ENCODE results near the gene SCRN3. TPM values are rescaled to one million over a fixed set of nuclear protein-coding genes. Genes with fewer than 3 reads are reported as not detected.

The SCRN3 gene
- total RNA-seq, 1 donor: 34.6 TPM

GRCh38 chr2:174446531-174446930 is 51.0 kb downstream of the SCRN3 start:
- TF ChIP-seq CTCF (IDR thresholded peaks at IDR 0.05; ENCODE audit: insufficient read depth, low read length): no peak
- no peak overlapping the region for H3K4me3 ChIP-seq (ENCODE audit: low read depth, low read length)
- no peak for DNase-seq (ENCODE audit: low read depth)

DNA sequence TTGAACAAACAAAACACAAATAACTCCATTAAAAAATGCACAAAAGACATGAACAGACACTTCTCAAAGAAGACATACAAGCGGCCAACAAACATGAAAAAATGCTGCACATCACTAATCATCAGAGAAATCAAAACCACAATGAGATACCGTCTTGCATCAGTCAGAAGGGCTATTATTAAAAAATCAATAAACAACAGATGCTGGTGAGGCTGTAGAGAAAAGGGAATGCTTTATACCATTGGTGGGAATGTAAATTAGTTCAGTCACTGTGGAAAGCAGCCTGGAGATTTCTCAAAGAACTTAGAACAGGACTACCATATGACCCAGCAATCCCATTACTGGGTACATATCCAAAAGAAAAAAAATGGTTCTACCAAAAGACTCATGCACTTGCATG is 53.5 kb downstream of the SCRN3 start:
- H3K4me3 ChIP-seq (ENCODE audit: low read depth, low read length): no peak overlapping the region
- no peak for TF ChIP-seq CTCF (IDR thresholded peaks at IDR 0.05; ENCODE audit: insufficient read depth, low read length)
- DNase-seq (ENCODE audit: low read depth): no peak

DNA sequence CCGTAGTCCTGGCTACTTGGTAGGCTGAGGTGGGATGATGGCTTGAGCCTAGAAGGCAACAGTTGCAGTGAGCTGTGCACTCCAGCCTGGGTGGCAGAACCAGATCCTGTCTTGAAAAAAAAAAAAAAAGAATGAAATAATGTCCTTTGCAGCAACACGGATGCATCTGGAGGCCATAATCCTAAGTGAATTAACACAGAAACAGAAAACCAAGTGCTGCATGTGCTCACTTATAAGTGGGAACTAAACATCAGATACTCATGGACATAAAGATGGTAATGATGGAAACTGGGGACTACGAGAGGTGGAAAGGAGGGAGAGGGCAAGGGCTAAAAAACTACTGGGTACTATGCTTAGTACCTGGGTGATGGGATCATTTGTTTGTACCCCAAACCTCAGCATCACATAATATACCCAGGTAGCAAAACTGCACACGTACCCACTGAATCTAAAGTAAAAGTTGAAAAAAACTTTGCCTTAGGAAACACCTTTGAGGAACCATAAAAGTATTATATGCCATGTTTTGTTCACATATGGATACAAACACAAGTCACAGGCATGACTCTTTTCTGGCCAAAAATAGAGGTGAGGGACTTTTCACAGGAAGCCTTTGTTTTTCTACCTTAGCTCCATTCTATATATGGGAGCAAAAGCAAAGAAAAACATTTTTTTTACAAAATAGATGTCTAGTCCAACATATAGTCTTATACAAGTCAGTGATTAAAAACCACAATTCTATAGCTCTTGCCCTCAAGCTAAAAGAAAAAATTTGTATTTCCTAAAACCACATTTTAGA is 54.7 kb downstream of the SCRN3 start:
- DNase-seq (ENCODE audit: low read depth): no peak
- no peak for TF ChIP-seq CTCF (IDR thresholded peaks at IDR 0.05; ENCODE audit: insufficient read depth, low read length)
- no peak overlapping the region for H3K4me3 ChIP-seq (ENCODE audit: low read depth, low read length)

GRCh38 chr2:174454566-174454965 is 59.0 kb downstream of the SCRN3 start:
- TF ChIP-seq CTCF (IDR thresholded peaks at IDR 0.05; ENCODE audit: insufficient read depth, low read length): no peak
- no peak for DNase-seq (ENCODE audit: low read depth)

DNA sequence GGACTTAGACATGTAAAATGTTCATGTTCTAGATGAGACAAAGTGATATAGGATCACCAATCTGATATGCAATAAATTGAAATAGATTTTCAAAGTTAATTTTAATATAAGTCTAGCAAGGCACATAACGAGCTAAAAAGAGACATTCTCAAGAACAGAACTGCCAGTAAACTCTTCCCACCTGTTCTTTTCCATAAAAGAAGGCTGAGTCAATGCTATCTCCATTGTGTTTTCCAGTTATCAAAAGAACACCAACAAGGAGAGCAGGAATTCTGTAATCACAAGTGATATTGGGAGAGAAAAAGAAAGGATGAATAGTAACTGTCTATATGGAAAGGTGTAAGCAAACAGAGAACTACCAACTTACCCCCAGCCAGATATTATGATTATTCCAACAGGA is 65.7 kb downstream of the SCRN3 start:
- DNase-seq (ENCODE audit: low read depth): no peak
- TF ChIP-seq CTCF (IDR thresholded peaks at IDR 0.05; ENCODE audit: insufficient read depth, low read length): no peak
- H3K4me3 ChIP-seq (ENCODE audit: low read depth, low read length): no peak overlapping the region

More at GRCh38 chr2:174454566-174454965, 59.0 kb downstream of the SCRN3 start:
- no peak overlapping the region for H3K4me3 ChIP-seq (ENCODE audit: low read depth, low read length)

GRCh38 chr2:174465327-174465726 is 69.8 kb downstream of the SCRN3 start:
- DNase-seq (ENCODE audit: low read depth): no peak
- H3K4me3 ChIP-seq (ENCODE audit: low read depth, low read length): no peak overlapping the region
- no peak for TF ChIP-seq CTCF (IDR thresholded peaks at IDR 0.05; ENCODE audit: insufficient read depth, low read length)

DNA sequence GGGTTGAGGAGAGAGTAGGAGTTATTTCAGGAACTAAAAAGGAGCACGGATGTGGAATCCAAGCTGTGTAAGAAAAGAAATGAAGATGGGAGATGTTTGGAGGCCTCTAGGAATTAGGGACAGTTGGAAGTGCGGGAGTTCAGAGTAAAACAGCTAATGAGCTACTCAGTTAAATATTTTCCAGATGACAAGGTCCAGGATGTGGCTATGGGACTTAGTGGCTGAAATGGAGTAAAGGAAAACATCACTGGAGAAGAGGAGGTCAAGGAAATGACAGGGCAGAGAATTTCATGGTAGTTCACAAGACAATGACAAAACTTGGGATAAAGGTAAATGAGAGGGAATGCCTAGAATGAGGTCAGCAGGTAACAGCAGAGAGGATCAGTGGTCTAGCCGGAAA is 78.3 kb downstream of the SCRN3 start:
- H3K4me3 ChIP-seq (ENCODE audit: low read depth, low read length): no peak overlapping the region
- DNase-seq (ENCODE audit: low read depth): no peak
- no peak for TF ChIP-seq CTCF (IDR thresholded peaks at IDR 0.05; ENCODE audit: insufficient read depth, low read length)

All from fibroblast of the aortic adventitia (primary cell).